NCI-H748 (cell line): ENCODE results near the gene PGLYRP3.

Source experiments
- DNase-seq: peaks from one replicate; lab custom pipeline; 2025; ENCODE audit not compliant: unreplicated experiment; lab: John Stamatoyannopoulos, UW

PGLYRP3 gene, protein sequence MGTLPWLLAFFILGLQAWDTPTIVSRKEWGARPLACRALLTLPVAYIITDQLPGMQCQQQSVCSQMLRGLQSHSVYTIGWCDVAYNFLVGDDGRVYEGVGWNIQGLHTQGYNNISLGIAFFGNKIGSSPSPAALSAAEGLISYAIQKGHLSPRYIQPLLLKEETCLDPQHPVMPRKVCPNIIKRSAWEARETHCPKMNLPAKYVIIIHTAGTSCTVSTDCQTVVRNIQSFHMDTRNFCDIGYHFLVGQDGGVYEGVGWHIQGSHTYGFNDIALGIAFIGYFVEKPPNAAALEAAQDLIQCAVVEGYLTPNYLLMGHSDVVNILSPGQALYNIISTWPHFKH

DNA sequence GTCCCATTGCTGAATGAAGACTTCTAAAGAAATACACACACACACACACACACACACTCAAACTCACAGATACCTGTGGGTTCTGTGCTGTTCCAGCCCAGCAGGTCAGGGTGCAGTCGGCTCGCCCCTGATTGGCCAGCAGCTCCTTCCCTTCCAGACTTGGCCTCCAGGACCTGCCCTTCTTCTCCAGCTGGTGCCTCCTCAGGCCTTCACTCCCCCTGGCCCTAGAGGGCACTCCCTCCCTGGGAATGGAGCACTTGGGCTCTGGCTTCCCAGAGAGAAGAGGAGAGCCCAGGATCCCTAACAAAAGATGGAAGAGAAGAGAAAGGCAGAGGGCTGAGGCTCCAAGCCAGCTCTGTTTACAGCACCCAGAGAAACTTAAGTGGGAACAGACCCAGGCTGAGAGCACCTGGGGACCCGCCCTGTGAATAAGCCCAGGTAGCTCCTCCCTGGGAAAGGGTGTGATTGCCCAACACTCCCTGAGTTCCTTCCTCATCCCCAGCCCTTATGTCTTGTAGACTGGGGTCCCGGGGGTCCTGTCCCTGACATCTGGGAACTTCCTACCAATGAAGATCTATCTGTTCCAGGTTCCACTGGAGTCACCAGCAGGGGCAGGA is at the start of gene PGLYRP3:
PGLYRP3 (minus strand) TSS at position 383 of the 617 bp plus-strand sequence. CDS start 2,287 bp downstream, outside the sequence.
- no peak for DNase-seq

DNA sequence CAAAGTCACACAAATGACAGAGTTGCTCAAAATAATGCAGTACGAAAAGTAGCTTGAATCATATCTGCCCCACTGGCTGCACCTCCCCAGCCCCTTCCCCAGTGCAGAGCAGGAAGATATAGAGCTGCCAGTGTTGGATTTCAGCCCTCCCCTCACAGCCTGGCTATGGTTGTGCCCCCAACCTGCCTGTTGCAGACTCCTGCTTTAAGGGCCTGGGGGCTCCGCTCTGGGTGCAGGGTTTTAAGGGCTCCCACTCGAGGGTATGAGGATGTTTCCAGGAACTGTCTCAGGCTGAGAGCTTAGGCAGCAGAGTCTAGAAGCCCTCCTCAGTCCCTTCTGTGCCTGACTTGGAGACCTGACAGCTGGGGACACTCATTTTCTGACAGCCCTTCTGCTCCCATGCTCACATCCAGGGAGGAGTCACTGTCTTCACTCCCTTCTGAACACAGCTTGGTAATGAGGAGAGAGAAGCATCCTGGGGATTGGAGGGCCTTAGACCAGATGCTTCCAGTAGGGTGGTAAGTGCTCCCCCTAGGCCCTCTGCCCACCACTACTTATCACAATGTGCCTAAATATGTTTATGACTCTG is 49.5 kb upstream of the PGLYRP3 start:
- no peak for DNase-seq

DNA sequence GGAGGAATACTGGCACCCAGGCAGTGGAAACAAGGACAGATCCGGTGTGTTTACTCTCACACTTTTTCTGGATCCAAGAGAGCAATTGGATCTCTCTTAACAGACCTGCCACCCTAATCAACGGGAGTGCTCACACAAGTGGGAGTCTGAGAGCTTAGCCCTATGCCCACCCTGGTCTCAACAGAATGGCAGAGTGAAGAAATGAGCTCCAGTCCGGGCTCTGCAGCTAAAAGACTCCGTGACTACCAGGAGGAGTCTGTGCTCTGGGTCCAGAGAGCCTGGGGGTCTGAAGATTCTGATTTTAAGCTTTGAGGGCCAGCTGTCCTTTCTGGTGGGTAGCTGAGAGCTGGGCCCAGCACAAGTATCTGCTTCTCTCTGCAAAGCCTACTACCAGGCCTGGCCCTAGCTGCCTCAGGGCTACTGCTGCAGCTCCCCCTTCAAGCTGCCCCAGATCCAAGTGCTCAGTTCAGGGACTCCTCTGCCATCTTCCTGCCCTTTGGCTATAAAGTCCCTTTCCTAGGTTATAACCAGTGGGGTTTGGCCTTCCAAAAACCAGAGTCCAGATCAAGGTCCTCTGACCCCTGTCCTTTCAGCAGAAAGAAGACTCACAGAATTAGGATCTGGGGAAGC is 48.8 kb upstream of the PGLYRP3 start:
- no peak for DNase-seq

DNA sequence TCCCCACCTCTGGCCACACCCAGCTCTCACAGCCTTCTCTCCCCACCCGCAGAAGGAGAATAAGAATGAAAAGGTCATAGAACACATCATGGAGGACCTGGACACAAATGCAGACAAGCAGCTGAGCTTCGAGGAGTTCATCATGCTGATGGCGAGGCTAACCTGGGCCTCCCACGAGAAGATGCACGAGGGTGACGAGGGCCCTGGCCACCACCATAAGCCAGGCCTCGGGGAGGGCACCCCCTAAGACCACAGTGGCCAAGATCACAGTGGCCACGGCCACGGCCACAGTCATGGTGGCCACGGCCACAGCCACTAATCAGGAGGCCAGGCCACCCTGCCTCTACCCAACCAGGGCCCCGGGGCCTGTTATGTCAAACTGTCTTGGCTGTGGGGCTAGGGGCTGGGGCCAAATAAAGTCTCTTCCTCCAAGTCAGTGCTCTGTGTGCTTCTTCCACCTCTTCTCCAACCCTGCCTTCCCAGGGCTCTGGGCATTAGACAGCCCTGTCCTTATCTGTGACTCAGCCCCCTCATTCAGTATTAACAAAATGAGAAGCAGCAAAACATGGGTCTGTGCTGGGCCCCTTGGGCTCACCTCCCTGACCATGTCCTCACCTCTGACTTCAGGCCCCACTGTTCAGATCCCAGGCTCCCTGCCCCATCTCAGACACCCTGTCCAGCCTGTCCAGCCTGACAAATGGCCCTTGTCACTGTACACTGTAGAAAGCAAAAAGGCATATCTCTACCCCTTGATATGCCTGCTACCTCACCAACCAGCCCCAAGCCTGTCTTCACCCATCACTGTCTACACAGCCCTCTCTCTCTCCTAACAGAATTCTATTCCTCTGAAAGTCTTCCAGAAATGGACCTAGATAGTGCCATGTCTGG is 48.1 kb upstream of the PGLYRP3 start:
- DNase-seq, result no peak

DNA sequence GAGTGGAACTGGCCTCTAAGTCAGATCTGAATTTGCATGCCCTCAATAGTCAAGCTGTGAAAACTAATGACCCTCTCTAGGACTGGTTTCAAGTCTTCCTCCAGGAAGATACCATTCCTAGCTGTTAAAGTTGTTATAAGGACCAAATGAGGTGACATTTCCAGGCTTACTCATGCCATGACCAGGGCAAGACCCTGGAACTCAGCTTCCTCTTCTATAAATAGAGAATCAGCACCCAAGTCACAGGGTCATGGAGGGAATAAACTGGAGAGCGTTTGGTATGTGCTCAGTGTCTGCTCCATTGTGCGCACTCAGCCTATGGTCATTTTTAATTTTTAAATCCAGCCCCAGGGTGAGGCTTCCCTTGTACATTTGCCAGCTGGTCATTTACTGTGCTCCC is 47.4 kb upstream of the PGLYRP3 start:
- DNase-seq, result no peak

DNA sequence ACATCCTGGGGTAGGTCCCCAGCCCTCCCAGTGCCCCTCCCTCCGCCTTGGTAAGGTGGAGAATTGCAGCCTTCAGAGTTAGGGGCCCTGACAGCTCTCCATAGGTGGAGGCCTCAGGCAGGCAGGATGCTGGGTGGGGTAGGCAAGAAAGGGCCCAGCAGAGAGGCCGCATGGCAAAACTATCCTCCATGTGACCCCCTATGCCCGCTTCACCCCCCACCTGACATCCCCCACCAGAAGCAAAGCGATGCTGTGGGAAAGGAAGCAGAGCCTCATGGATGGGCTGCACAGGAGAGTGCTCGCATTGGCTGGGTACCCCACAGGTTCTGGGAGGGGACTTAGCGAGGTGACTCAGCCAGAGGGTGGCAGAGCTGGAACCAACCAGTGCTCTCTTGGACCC is 46.5 kb upstream of the PGLYRP3 start:
- DNase-seq, result no peak

DNA sequence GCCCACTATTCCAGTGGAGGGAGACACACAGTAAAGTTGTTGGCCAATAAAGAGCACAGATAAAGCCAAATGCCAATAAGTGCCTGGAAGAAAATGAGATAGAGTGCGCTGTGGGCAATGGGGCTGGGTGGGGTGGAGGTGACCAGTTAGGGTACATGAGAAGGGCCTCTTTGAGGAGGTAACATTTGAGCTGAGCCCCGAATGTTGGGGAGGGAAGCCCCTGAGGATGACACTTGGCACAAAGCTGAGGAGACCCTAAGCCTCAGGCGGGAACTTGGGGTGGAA is 45.9 kb upstream of the PGLYRP3 start:
- no peak for DNase-seq

DNA sequence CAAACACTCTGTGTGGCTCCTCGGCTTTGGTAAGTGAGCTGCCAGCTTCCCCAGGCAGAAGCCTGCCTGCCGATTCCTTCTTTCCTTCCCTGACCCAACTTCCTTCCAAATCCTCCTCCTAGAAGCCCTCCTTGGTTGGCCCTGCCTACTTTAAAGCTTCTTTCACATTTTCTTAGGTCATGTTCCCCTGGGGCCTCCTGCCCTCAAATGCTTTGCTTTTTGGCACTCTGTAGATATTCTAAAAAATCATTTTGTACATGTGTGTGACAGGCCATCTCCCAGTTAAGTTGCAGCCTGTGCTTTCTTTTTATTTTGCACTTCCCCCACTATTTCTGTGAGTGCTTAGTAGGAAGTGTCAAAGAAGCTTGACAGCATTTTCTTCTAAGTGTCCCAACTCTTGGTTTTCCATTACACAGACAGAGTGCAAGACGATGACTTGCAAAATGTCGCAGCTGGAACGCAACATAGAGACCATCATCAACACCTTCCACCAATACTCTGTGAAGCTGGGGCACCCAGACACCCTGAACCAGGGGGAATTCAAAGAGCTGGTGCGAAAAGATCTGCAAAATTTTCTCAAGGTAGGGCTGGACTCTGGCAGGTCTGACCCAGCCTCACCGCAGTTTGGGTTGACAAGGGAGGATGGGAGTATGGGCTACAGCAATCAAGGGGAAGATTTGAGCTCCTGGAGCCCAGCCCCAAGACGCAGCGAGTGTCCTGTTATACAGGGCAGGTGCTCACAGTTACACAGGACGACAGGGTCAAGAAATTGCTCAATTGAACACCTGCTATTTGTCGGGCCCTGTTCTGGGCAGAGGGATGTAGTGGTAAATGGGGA is 45.3 kb upstream of the PGLYRP3 start, which contains the start of gene S100A9:
S100A9 (plus strand) TSS at position 2 of the 838 bp plus-strand sequence; CDS start at position 432, 430 bp downstream.
- no peak for DNase-seq

DNA sequence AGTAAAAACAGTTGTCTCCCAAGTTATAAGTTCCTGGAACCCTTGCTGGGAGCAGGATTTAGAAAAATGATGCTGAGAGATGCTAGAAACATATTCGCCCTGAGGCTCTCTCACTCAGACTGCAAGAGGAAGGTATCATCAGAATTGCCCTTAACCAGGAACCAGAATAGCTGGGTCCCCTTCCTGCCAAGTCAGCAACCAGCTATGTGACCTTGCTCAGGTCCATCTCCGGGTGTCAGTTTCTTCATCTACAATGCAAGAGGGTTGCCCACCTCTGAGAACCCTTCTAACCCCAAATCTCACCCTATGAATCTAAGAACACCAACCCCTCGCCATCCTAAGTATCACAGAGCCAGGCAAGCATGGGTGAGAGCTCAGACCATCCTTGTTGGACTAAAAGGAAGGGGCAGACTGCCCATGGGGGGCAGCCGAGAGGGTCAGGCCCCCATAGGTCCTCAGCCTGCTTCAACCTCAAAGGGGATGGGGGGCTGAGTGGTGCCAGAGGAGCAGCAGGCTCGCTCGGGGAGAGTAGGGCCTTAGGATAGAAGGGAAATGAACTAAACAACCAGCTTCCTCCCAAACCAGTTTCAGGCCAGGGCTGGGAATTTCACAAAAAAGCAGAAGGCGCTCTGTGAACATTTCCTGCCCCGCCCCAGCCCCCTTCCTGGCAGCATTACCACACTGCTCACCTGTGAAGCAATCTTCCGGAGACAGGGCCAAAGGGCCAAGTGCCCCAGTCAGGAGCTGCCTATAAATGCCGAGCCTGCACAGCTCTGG is 44.5 kb upstream of the PGLYRP3 start:
- DNase-seq, result no peak

DNA sequence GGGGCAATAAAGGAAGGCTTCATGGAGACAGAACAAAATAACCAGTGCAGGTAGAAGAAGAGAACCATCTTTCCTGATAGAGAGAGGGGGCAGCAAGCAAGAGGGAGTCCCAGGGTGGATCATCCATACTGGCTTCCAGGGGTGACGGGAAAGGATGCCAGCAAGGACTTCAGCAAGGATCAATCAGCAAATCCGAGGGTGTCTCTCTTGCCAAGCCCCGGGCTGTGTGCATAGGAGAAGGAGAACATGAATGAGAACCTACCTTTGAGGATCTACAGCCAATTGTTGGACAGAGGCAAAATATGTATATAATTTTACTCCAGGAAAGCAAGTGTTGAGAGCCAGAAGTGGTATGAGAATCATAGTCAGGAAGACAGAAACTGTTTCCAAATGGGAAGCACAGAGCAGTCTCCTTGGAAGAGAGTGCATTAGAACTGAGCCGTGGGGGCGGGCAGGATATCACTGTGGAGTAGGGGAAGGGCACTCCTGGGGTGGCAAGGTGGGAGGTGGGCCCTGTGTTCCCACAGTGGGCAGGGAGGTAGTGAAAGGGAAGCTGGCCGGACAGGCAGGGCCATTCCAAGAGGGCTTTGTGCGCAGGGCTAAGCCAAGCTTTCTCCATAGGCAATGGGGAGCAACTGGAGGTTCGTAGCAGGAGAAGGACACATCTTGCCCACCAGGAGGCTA is 43.8 kb upstream of the PGLYRP3 start:
- no peak for DNase-seq

DNA sequence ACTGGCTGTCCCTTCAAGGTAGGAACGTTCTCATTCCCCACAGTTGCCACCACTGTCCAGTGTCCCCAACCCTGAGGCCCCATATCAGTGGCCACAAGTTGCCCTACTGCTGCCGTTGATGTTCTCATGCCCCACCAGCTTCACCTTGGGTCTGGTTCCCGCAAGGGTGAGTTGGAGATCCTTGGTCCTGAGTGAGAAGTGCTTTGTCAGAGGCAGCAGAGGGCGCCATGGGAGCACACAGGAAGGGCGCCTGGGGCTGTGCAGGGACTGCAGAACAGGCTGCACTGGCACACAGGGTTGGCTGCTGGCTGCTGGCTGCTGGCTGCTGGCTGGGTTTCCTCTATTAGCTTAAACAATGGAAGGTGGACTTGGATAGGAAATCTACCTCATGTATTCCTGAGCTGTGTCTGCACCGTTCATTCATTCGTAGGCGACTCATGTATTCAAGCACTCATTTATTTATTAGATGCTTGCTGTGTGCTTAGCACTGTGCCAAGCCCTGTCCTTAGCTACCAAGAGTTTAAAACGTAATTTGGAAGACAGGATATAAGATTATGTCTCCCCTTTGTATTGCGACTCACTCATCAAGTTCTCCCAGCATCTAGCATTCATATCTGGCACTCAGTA is 42.8 kb upstream of the PGLYRP3 start:
- peak; percentile 85 for DNase-seq

DNA sequence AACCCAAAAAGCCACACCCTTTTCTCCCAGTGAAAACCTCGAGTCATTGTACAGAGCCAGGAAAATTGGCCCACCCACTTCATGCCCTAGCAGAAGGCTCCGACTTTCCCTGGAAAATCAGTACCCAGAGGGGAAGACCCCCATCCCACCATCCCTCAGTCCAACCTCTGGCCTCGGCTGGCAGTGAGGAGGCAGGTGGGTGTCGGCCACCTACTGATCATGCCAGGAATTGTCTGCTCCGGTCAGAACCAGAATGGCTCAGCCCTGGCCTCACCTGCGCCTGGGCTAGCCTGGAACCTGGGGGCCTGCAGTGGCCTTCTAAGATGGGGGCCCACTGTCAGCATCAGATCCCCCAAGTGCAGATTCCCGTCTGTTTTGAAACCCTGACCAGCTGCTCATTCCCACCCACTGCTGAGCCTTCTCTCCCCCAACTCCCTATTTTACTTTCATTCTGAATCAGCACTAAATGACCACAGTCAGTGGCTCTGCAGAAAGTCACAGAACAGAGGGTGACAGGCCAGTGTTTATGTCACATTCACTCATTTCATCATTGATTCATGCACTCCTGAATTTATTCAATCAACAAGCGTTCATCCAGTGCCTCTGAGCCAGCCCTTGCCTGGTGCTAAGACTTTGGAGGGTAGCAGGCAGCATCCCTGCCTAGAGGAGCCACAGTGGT is 41.9 kb upstream of the PGLYRP3 start:
- DNase-seq, result no peak

DNA sequence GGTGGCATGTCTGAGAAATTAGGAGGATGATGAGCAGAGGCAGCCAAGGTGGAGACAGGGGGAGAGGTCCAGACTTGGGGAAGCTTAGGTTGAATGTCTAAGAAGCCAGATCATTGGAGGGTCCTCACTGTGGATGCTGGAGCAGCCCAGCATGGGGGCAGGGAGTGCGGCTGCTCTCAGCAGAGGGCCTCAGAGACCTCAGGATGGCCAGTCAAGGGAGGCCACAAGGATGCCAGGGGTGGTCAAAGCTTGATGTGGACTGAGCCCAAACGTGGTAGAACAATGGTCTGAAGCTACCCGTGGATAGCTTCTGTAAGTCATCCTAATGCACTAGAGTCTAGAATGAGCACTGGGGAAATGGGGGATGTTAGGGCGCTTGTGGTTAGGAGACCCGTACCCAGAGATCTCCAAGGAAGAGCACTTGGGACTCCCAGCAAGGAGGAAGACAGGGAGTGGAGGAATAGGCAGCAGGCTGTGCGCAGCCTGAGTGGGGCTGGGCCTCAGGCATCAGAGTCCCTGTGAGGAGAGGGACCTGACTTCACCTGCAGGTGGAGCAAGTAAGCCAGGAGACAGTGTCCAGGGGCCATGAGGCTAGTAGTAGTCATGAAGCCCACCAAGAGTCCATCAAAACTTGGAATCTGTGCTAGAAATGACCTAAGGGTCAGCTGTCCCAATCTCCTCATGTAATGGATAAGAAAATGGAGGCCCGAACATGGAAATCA is 40.6 kb upstream of the PGLYRP3 start:
- peak; percentile 48 for DNase-seq

DNA sequence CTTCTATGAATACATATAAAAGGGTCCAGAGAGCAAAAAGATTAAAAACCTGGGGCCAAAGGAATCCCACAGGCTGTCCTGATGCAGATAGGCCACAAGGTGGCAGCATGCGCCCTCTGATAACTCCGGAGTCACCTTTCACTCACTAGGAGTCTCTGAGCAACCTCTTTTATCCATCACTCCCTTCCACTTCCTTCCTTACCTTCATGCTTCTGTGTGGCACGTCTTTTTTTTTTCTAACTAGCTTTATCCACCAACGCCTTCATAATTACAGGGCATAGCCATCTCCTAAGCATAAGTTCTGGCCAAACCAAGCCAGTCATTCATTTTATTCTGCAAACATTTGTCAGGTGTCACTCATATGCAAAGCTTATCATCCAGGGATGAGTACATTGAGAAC is 39.8 kb upstream of the PGLYRP3 start:
- DNase-seq, result peak; percentile 71

DNA sequence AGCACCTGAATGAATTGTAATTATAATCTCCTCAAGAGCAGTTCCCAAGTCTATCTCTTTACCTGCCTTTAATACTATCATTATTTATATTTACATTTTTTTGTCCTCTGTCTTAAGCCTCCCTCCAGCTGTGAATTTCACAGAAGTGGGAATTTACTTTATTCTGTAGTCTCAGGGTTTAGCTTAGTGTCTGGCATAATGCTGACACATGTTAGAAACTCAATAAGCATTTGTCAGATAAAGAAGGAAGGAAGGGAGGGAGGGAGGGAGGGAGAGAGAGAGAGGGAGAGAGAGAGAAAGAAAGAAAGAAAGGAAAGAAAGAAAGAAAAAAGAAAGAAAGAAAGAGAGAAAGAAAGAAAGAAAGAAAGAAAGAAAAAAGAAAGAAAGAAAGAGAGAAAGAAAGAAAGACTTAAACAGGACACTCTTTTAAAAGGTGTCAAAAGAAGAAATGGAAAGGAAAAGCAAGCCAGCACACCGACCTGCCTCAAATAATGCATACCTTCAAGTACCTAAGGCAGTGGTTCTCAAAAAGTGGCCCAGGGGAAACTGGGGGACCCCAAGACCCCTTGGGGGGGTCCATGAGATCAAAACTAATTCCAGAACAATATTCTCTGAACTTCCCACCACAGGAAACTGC is 37.7 kb upstream of the PGLYRP3 start:
- no peak for DNase-seq
